HL-60/S4 treated with retinoic acid at 250 ng/mL for 4 days and 3 days (cell line): ENCODE data around the gene CCNYL1.

Experiments used
- in situ Hi-C: fragments of 300-500 bp; cut with MboI; formaldehyde crosslinking; loops from 2 replicates; pipeline ENCODE4 v1.7.0; 2022; ENCODE audit warnings: low sequenced_read_pairs

Gene CCNYL1

DNA sequence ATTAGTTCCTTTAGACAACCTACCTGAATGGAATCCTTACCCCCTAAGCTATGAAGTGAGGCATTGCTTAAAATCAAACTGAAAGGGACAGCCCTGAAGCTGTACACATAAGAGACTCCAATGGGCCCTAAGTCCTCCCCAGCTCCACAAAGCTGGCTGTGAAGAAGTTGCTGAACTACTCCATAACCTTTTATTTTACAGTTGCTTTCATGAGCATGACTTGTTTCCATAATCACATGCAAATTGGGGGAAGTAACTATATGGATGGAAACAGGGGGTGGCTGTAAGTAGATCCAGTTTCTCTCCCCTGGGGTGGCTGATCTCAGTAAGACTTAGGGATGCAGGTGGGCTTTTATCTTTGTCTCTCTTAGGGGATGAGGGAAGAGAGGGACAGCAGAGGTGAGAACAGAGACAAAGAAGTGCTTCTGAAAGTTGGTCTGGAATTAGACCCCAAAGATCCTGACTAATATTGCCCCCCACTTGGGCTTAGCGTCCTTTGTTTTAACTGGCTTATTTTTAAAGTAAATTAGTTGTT, 52.7 kb downstream of the CCNYL1 start:
- in situ Hi-C loops = no loop called here

DNA sequence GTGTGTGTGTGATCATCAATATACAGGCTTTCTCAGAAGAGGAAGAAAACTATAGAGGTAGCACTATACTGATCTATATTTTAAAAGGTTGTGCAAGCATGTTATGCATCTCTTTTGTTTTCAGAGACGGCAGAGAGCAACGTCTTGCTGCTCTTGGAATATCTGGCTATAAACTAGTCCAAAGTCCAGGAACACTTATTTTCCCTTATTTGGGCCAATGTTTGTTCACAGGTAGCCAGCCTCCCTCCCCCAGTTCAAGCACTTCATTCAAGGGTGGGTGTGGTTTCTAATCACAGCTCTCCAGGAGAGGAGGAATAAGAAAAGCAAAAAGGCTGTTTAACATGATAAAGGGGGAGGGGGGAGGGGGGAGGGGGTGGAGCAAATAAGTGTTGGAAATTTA, 54.1 kb downstream of the CCNYL1 start:
- in situ Hi-C loops = no loop called here

DNA sequence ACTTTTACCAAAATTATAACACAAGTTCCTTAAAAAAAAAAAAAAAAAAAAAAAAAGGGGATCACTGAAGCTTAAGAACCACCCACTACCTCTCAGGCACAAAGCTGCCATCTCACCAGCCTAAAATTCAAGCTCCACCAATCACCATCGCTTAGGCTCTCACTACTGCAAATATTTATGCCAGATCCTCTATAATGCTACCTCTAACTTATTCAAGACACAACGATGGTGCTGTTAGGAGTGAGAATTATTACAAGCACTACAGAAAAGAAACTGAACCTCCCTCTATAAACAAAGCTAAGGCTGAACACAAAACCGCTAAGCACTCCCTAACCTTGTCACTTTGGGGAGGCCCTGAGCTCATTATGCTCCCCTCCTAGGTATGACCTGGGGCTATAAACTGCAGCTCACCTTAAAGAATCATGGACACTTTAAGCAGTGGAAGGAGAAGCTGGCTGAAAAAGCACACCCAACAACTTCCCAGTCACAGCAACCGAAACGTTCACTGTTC, 54.7 kb downstream of the CCNYL1 start:
- in situ Hi-C loops = no loop called here

DNA sequence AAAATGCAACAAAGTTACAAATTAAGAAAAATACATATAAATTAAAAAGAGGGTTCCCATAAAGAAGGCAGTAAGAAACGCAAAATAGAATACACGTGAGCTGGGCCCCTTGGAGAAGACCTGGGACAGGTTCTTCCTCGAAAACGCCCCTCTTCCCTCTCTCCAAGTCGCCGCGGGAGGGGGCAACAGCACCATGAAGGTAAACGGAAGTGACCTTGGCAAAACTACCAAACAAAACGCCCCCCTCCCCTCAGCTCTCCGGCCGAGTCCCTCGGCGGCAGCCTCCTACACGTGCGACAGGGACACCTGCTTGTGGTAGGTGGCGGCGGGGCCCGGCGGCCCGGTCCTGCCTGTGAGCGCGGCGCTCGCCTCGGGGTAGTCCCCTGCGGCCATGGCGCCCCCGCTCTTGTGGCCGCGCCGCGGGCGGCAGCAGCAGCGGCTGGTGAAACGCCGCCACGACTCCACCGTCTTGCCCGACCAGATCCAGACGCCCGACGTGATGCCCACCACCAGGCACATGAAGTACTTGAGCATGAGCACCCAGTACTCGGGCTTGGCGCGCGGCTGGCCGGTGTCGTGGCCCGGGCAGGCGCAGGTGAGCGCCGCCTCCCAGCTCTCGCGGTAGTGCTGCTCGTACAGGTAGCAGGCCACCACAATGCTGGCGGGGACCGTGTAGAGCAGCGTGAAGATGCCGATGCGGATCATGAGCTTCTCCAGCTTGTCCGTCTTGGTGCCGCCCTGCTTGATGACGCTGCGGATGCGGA, 55.4 kb downstream of the CCNYL1 start:
- in situ Hi-C loops = no loop called here

DNA sequence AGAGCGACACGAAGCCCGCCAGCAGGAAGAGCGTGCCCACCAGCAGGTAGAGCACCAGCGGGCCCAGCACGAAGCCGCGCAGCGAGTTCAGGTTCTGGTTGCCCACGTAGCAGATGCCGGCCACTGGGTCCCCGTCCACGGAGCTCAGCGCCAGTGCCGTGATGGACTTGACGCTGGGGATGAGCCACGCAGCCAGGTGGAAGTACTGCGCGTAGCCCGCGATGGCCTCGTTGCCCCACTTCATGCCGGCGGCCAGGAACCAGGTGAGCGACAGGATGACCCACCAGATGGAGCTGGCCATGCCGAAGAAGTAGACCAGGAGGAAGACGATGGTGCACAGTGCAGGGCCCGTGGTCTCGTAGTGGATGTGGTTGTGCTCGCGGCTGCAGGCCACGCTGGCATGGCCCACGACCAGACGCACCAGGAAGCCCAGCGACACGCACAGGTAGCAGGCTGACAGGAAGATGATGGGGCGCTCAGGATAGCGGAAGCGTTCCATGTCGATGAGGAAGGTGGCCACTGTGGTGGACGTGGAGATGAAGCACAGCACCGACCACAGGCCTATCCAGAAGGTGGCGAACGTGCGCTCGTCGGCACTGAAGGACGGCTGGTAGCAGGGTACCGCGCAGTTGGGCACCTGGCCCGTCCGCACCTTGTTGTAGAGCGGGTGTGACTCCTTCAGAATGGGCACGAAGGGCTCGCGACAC, 56.2 kb downstream of the CCNYL1 start:
- in situ Hi-C loops = no loop called here

DNA sequence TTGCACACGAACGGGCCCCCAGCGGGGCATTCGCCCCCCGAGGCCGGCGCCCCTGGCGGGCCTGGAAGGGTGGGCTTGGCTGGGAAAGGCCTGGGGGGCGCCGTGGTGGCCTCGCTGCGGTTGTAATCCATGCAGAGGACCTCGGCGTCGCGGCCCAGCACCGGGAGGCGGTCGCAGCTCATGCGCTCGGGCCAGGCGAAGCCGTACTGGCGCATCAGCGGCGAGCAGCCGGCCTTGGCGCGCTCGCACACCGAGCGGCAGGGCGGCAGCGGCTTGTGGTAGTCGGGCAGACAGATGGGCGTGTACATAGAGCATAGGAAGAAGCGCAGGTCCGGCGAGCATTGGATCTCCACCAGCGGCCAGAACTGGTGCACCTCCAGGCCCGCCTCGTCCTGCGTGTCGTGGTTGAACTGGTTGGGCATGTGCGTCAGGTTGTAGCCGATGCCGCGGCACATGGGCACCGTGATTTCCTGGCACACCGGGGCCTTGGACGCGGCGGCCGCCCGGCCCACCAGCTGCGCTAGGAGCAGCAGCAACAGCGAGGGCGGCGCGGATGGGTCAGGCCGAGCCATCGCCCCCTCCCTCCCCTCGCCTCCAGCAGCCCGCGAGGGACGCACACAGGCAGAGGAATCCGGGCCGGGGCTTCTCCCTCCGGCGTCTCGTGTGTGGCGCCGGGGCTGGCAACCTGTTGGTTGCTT, 56.9 kb downstream of the CCNYL1 start:
- in situ Hi-C loops = no loop called here

DNA sequence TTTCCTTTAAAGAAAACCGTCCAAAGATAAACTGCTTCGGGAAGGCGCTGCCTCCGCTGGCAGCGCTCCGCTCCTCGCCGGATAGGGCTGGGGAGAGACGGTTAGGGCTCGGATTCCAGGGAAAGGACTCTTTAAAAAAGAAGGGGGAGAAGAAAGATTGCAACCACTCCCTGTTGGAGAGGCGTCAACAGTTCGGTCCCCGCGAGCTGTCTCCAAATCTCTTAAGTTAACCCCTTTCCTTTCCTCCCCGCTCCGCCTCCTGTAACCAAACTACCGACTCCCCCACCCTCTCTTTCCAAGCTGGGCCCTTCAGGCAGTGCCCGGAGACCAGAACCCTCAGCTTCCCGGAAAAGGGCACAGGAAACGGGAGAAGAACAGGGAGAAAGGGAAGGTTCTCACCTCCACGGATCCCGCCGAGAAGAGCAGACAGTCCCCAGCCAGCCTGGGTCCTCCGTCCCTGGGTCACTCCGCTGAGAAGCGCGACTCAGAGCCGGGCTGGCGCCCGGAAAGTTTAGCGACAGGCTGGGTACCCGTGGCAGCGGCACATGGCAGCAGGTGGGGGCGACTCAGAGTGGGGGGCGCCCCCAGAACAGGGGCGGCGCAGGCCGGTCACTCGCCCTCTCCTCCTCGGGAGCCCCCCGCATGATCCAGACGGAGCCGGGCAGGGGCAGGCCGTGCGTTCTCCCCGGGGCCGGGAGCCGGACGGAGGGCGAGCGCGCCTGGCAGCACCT, 57.6 kb downstream of the CCNYL1 start:
- in situ Hi-C loops = no loop called here

DNA sequence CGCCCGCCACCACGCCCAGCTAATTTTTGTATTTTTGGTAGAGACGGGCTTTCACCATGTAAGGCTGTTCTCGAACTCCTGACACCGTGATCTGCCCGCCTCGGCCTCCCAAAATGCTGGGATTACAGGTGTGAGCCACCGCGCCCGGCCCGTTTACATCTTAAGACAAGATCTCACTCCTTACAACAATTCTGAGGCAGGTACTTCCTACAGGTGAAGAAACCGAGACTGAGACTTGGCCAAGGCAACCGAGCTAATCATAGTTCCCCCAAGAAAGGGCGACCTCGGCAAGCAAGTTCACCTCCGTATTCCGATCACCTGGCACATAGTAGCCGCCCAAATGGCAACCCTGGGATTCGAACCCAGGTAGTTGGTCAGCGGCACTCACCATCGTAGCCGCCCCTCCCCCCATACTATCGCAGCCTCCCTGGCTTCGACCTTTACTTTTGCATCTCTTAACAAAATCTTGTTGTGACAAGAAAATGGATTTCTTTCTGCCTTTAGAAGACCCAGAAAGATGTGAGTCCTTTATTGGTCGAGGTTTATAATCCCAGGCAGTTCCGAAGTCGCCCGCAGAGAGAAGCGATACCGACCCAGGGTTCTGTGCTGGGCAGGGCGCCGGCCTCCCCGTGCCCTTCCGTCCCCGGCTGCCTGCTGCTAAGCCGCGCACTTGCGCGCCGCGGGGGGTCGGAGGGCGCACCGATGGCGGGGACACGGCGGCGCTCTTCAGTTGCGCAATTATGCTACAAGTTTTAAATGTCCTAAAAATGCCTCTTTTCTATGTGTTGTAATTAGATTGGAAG, 59.4 kb downstream of the CCNYL1 start:
- in situ Hi-C loops = no loop called here

DNA sequence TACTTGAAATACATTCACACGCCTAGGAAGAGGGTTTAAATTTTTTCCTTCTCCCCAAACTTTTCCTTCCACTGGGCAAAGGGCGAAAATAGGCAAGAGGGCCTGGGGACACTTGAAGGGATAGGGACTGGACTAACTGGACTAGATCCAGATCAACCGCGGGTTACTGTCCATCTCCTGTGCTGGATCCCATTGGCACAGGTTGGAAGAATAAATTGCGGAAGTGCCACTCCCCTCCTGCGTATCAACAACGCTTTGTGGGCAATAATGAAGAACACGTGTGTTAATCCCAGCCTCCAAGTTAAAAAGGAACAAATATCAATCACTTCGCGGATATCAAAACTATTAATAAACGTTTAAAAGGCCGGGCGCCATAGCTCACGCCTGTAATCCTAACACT, 60.0 kb downstream of the CCNYL1 start:
- in situ Hi-C loops = no loop called here

DNA sequence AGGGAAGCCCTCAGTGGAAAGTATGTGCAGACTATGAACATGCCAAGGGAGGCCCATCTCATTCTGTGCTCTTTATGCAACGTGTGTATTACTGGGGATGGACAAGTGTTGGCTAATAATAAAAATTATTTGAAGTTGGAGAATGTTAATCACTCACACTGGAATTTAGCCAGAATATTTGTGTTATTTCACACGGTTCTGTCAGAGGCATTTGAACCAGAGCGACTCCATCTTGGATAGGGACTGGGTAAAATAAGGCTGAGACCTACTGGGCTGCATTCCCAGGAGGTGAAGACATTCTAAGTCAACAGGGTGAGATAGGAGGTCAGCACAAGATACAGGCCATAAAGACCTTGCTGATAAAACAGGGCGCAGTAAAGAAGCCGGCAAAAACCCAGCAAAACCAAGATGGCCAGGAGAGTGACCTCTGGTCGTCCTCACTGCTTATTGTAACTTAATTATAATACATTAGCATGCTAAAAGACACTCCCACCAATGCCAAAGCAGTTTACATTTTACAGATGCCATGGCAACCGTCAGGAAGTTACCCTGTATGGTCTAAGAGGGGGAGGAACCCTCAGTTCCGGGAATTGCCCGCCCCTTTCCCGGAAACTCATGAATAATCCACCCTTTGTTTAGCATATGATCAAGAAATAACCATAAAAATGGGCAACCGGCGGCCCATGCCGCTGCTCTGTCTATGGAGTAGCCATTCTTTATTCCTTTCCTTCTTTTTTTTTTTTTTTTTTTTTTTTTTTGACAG, 60.8 kb downstream of the CCNYL1 start:
- in situ Hi-C loops = no loop called here

DNA sequence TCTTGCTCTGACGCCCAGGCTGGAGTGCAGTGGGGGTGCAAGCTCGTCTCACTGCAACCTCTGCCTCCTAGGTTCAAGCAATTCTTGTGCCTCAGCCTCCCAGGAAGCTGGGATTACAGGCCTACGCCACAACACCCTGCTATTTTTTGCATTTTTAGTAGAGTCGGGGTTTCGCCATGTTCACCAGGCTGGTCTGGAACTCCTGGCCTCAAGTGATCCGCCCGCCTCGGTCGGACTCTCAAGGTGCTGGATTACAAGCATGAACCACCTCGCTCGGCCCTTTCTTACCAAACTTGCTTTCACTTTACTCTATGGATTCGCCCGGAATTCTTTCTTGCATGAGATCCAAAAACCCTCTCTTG, 61.4 kb downstream of the CCNYL1 start:
- in situ Hi-C loops = no loop called here

DNA sequence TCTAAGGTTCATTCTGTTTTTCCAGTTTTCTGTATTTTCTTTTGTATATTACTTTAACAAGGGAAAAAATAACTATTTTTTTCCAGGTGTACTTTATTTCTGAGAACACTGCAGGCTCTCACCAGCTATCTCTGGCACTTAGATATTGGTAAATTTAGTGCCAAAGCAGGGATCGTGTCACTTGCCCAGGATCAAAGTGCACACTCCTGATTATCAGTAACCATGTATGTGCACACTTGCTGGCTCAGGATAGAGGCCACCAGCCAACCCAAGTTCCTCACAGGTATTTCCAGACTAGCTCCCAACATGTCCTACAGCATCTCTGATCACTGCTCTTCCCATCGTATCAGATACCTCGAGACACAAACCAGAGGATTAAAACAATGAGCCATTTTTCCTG, 64.0 kb downstream of the CCNYL1 start:
- in situ Hi-C loops = no loop called here

DNA sequence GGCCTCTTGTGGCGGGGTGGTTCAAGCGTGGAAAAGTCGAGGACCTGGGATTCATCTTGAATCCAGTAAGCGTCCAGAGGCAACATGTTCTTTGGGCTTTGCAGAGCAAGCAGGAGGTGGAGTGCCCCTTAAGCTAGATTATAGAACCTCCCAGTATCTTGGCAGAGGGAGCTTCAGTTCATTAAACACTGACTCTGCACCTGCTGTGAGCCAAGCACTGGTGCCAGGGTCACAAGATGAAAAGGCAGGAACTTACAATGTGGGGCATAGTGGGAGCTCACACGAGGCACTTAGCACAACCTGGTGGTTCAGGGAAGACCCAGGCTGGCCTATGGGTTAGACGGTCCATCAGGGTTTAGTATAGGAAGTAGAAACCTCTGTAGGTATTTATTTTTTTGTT, 65.7 kb downstream of the CCNYL1 start:
- in situ Hi-C loops = no loop called here

DNA sequence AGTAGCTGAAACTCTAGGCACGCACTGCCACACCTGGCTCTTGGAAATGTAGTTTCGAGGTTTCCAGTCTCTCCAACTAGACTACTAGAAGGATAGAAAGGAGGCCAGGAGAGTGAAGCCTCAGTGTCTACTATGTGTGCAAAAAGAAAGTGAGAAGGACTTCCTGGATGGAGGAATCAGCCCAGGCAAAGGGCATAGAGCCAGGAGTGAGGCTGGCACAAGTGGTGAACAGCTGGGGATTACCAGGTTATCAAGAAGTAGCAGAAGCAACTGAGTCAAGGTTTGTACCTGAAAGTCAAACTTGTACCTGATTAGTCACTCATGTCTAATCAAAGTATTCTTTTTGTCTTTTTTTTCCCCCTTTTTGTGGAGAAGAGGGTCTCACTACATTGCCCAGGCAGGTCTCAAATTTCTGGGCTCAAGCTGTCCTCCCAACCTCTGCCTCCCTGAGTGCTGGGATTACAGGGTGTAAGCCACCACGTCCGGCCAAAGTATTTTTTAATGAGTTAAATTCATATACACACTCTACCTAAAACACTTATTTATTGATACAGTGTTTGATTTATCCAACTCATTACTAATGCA, 67.0 kb downstream of the CCNYL1 start:
- in situ Hi-C loops = no loop called here

DNA sequence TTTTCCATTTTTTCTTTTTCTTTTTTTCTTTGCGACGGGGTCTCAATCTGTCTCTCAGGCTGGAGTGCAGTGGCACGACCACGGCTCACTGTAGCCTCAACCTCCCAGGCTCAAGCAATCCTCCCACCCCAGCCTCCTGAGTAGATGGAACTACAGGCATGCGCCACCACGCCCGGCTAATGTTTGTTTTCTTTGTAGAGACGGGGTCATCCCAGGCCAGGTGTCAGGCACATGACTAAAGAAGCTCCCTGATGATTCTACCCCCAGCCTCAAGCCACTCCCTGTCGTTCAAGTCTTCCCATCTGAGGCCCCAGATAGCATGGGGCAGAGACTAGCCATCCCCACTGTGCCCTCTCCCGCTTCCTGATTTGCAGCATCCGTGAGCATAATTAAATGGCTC, 68.1 kb downstream of the CCNYL1 start:
- in situ Hi-C loops = no loop called here

DNA sequence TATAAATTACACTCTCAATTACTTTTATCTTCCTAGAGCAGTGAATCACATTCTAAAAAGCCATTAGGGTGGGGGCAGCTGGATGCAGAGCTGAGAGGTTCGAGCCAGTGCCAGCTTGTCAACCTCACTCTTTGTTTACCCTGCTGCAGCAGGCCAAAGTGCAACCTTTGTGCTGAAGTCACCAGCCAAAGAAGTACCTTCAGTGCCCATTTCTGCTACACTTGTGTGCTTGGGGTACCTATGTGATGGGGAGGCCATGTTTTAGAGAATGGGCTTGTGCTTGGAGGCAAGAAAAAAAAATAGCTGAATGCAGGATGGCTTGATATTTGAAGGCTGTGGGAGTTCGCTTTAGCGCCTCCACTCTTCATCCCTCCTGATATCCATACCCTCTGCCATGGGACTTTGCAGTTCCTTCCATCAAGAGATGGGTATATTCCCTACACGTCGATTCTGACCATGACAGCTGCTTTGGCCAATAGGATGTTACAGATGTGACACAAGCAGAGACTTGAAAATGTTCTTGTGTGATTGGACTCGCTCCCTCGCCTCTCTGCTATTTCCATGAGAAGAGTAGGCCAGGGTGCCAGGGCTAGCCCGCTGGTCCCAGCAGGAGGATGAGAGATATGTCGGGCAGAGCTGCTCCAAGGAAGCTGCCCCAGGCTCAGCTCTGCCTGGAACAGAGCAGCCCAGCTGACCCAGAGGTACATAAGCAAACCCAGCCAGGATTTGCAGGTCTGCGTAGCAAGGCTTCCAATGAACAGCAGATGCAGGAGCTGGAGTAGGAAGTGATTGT, 71.0 kb downstream of the CCNYL1 start:
- in situ Hi-C loops = no loop called here

DNA sequence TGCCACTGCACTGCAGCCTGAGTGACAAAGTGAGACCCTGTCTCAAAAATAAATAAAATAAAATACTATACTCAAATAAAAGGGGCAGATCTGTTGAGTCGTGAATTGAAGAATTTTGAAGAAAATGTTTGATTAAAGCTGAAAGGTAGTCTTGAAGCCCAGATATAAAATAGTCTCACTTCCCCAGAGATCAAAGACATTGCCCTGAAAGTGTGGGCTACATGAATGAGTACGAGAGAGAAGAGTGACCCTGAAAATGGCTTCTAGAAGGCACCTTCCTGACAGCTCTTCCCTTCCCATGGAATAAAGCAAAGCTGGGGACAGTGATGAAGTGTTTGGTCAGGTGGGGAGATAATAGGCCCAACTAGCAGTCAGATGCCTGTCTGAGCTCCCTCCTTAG, 72.1 kb downstream of the CCNYL1 start:
- in situ Hi-C loops = no loop called here

DNA sequence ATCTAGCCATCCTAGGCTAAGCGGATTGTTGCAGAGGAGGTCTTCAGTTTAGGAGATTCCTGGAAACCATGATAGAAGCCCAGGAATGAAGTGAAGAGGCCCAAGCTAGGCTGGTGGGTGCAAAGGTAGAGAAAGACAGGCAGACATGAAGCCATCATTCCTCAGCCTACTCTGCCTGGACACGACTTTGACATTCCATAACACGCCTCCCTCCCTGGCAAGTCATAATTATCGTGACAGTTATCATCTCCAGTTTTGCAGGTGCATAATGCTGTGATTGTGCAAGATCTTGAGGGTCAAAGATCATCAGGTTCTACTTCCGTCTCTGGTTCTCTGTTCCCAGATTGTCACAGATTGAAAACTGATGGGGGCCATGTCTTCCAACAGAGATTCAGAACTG, 73.5 kb downstream of the CCNYL1 start:
- in situ Hi-C loops = no loop called here
